CD4-positive, alpha-beta T cell treated with Interferon gamma for 1 hour (primary cell): Measurements from ENCODE around the gene PLD1.
"Not testable (repeated sequence)": the region's sequence is repeated elsewhere in the genome, so short reads cannot be mapped to it uniquely, and the experiment has no call there.

Experiments used
- DNase-seq: peaks from one replicate; pipeline ENCODE4 v3.0.0-alpha.2; 2020

Gene PLD1

DNA sequence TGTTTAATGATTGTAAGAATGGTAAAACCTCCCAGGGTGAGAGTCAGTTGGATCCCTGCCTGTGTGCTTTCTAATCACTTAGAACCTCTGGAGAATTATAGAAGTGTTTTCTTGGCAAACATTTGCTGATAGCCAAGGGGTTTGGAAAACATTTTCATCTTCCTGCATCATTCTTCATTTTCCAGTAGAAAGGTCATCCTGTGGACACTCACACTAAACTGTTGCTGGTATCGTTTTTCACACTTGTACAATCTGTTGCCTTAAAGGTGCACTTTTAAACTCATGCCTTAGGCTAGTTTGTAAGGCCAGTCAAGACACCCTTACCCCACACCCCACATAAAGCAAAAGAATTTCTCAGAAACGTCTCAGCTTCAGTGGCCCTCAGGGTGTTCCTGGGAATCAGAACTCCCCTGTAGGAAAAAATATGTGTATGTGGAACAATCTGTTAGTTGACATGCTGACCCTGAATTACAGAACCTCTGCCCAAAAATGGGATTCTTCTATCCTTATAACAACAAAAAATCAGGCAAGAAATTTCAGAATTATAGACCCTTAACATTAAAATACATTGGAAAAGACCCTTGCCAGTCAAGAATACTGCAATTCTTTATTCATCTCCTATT, 5.8 kb upstream of the PLD1 start:
- no peak for DNase-seq

GRCh38 chr3:171814662-171815061, 4.4 kb upstream of the PLD1 start:
- DNase-seq = not testable (repeated sequence)

DNA sequence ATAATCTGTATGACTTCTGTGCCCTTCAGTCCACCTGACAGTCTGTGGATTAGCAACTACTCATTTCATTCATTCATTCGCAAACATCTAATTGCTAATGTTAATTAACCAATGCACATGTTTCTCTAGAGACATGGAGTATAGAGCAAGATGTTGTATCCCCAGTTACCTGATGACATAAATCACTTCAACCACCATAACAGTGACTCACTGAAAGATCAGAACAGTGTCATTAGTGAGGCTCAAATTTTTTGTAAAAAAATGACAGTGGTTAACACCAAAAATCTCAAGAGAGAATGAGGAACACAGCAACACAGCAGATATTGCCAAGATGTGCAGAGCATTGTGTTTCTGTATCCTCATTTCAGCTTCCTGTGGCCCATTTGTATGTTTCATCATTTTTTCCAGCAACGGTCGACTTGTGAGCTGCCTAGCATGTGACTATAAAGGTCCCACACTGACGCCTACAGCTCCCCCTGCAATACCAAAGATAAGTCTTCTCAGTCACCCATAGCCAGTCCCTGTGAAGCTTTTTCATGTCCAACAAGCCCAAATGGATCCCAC, 3.7 kb upstream of the PLD1 start:
- DNase-seq = peak; percentile 50

GRCh38 chr3:171813278-171813896, 3.1 kb upstream of the PLD1 start:
- no peak for DNase-seq

GRCh38 chr3:171812811-171813210, 2.5 kb upstream of the PLD1 start:
- DNase-seq = no peak

GRCh38 chr3:171811913-171812335, 1.6 kb upstream of the PLD1 start:
- DNase-seq = no peak

- DNase-seq = no peak
Measured at GRCh38 chr3:171811295-171811912, 1.1 kb upstream of the PLD1 start.

DNA sequence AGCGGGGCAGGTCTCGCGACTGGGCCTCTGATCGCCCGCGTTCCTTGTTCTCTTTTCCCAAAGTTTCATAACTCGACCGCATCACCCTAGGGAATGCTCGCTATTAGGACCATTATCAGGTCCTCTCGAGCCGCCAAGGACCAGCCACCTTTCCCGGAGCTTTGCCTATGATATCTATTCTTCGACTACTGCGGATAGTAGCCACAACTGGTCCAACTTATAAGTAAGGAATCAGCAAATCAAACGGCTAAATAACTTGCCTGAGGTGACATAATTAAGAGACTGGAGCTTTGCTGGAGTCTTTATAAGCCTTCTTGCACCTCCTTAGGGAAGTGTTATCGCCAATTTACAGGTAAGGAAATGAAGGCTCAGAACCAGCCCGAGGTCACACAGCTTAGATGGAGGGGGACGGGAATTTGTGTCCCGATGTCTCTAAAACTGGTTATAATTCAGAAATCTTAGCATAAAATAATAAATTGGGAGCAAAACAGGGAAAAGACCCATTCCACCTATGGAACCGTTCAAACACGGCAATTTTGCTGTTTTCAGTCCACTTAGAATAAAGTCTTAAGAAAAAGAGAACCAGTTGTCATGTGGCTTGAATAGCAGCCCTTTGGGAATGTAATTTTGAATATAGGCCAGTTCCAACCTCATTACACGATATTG, 479 bp upstream of the PLD1 start:
- no peak for DNase-seq

DNA sequence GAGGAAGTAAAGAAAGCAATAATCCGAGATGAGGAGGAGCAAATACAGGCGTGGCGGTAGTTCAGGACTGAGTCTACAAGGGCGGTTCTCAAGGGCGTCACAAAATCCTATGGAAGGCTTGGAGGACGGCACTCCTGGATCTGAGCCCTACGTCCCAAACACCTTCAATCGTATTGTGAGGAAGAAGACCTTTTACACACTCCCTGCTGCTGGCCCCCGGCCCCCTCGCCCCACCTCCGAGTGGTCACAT, 747 bp downstream of the PLD1 start:
- DNase-seq = no peak

DNA sequence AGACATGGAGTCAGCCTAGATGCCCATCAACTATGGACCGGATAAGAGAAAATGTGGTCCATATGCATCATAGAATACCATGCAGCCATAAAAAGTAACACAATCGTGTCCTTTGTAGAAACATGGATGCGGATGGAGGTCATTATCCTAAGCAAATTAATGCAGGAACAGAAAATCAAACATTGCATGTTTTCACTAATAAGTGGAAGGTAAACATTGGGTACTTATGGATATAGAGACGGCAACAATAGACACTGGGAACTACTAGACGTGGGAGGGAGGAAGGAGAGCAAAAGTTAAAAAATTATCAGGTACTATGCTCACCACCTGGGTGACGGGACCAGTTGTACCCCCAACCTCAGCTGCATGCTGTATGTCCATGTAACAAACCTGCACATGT, 2.5 kb downstream of the PLD1 start:
- no peak for DNase-seq

DNA sequence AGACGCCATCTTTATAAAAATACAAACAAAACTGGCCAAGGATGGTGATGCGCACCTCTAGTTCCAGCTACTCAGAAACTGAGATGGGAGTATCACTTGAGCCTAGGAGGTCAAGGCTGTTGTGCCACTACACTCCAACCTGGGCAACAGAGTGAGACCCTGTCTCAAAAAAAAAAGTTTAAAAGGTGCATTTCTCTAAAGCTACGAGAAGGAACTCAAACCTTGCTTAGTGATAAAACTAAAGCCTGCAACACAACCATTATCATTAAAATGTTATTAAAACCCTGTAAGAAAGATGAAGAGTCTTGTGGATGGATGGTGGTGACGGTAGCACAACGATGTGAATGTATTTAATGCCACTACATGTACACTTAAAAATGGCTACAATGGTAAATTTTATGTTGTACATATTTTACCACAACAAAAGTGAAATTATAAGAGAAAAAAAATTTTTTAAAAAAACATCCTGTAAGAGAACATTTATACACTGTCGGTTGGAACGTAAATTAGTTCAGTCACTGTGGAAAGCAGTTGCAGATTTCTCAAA, 3.1 kb downstream of the PLD1 start:
- DNase-seq = no peak

DNA sequence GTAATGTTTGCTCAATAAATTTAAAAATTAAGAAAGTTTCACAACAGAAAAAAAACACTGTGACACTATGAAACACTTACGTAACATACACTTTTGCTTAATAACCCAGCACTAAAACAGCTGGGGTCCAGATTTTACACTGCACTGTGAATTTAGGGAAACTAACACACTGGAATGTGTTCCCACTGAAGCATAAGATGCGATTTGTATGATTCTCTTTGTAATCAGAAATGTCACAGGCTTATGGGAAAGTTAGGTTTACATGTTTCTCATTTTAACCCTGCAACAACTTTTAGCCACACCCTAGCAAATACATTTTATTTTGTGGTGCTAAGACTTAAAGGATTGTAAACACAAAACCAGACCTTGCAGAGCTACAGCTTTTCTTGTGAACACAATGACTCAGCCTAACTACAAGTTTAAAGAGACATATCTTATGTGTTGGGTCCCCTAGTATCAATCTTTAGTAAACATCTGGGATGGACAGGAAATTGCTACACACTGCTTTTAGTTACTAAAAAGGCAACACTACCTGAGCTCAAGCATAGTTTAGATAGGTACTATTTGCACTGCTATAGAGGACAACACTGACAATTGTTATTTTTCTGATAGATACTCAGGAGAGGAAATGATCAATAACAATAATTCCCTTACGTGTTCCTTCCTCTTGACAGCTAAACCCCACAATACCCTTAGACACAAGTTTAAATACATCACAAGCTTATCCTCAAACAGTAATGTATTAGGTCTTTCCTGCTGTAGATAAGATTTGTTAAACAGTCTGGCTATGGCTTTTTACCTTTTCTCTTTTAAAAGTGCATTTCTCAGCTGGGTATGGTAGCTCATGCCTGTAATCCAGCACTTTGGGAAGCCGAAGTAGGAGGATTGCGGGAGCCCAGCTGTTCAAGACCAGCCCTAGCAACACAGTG, 3.8 kb downstream of the PLD1 start:
- DNase-seq = no peak

- no peak for DNase-seq
Measured at GRCh38 chr3:171805687-171806086, 4.6 kb downstream of the PLD1 start.

- DNase-seq = no peak
Measured at GRCh38 chr3:171804618-171805389, 5.5 kb downstream of the PLD1 start.

GRCh38 chr3:171803044-171803443, 7.2 kb downstream of the PLD1 start:
- no peak for DNase-seq

DNA sequence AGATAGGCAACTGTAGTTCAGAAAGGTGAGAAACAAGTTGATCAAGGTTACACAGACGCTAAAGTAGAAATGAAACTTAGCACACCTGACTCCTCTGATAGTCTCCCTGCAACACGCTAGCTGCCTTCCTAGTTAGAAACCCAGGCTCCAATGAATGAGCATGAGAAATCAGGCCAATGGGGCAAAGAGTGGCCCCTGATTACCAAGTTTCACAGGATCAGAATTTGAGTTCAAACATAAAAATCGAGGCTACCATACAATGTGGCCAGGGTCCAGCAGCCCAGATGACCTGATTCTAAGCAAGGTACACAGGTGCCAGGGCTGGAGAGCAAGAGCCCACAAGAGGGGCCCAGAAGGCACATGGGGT, 7.7 kb downstream of the PLD1 start:
- no peak for DNase-seq

- DNase-seq = no peak
Measured at GRCh38 chr3:171801738-171802589, 8.3 kb downstream of the PLD1 start.

- no peak for DNase-seq
Measured at GRCh38 chr3:171799501-171799900, 10.8 kb downstream of the PLD1 start.

DNA sequence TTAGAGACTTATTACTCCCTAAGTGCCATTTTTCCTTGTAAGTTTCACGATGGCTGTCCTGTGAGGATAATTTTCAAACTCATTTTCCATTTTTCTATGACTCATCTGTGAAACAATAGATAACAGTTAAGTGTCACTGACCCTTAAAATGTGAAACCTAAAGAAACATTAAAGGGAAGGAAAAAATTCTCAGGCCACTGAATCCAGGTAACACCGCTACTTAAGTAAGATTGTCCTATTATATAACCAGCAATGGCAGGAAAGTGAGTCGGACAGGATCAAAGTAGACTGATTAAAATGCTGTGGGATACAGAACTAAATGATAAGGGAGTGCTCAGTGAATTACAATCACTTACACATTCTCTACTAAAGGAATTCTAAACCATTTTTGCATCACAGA, 12.4 kb downstream of the PLD1 start:
- no peak for DNase-seq

GRCh38 chr3:171797265-171797679, 13.0 kb downstream of the PLD1 start:
- no peak for DNase-seq
